SU-DHL-6 (cell line): ENCODE measurements around the gene PDE2A.

Experiments
- H2AFZ ChIP-seq: fragments of 200-600 bp; sonication (generic); 2 replicates; pipeline ENCODE4 v1.6.1; 2014; ENCODE audit warnings: low read depth, mild to moderate bottlenecking, moderate library complexity, mixed read lengths, antibody characterized with exemption, low read length; ENCODE audit not compliant: severe bottlenecking
- H3F3A ChIP-seq: fragments of 200-600 bp; shearing (Covaris generic); 2 replicates; pipeline ENCODE4 v1.6.0; 2016; ENCODE audit warnings: antibody characterized with exemption, mild to moderate bottlenecking; ENCODE audit not compliant: insufficient read depth
- H3K27ac ChIP-seq: fragments of 200-600 bp; sonication (generic); 2 replicates; pipeline ENCODE4 v1.5.1; 2016; ENCODE audit warnings: low read depth, mild to moderate bottlenecking, low read length, moderate library complexity, mixed read lengths
- H3K27me3 ChIP-seq: fragments of 200-600 bp; sonication (generic), shearing (Covaris generic); 2 replicates; pipeline ENCODE4 v1.6.0; 2014; ENCODE audit warnings: mild to moderate bottlenecking, low read length
- H3K36me3 ChIP-seq: fragments of 200-600 bp; sonication (generic); 2 replicates; pipeline ENCODE4 v1.6.1; 2014; ENCODE audit warnings: mild to moderate bottlenecking, low read length, mixed read lengths
- H3K4me2 ChIP-seq: fragments of 300-600, 200-600 bp; shearing (Covaris generic), sonication (generic); 2 replicates; pipeline ENCODE4 v1.6.0; 2014; ENCODE audit warnings: low read length, low read depth, mild to moderate bottlenecking; ENCODE audit not compliant: poor library complexity, severe bottlenecking
- H3K4me3 ChIP-seq: fragments of 200-600 bp; sonication (generic); 2 replicates; pipeline ENCODE4 v1.5.1; 2014; ENCODE audit warnings: antibody characterized with exemption, low read length, mild to moderate bottlenecking, mixed read lengths; ENCODE audit not compliant: insufficient read depth, poor library complexity, severe bottlenecking
- H3K79me2 ChIP-seq: fragments of 200-600 bp; sonication (generic); 2 replicates; pipeline ENCODE4 v1.6.1; 2014; ENCODE audit warnings: mild to moderate bottlenecking, low read length, moderate library complexity; ENCODE audit not compliant: insufficient read depth
- H3K9ac ChIP-seq: fragments of 200-600 bp; sonication (generic); 2 replicates; pipeline ENCODE4 v1.7.0; 2014; ENCODE audit warnings: mild to moderate bottlenecking, low read length
- H3K9me2 ChIP-seq: fragments of 200-600 bp; sonication (generic); replicated peaks from 2 replicates; pipeline ENCODE4 v1.6.1; 2014; ENCODE audit warnings: low read length; ENCODE audit not compliant: insufficient read depth
- H3K9me3 ChIP-seq: fragments of 200-600 bp; sonication (generic); 2 replicates; pipeline ENCODE4 v1.6.1; 2014; ENCODE audit warnings: low read length, mixed read lengths; ENCODE audit not compliant: insufficient read depth
- H4K20me1 ChIP-seq: fragments of 200-600 bp; sonication (generic); 2 replicates; pipeline ENCODE4 v1.6.1; 2014; ENCODE audit warnings: low read depth, mild to moderate bottlenecking, antibody characterized with exemption, low read length, moderate library complexity, mixed read lengths
- CTCF ChIP-seq: fragments of 200-600 bp; sonication (generic); IDR thresholded peaks from one replicate; pipeline ENCODE4 v1.5.1; 2017; ENCODE audit warnings: antibody characterized with exemption, mild to moderate bottlenecking, low read length, moderate library complexity; ENCODE audit not compliant: insufficient read depth, poor library complexity, severe bottlenecking
- EZH2phosphoT487 ChIP-seq: fragments of 200-600 bp; sonication (generic), shearing (Covaris generic); conservative IDR thresholded peaks from 2 replicates; pipeline ENCODE4 v1.6.1; 2018; ENCODE audit warnings: mild to moderate bottlenecking, antibody characterized with exemption, low read length, moderate library complexity, mixed read lengths

The PDE2A gene

GRCh38 chr11:72721689-72722049 lies 47.4 kb upstream of the PDE2A start:
- Histone ChIP-seq H3K79me2 (peaks cover 49% of the 10 kb centered on the region), H3K36me3 (no peaks in the 10 kb centered on the region), H3K4me3 (peak overlapping the region; percentile 67), H3F3A (no peaks in the 10 kb centered on the region), H4K20me1 (no peaks in the 10 kb centered on the region), H3K9me2 (no peaks in the 10 kb centered on the region), H3K9me3 (no peaks in the 10 kb centered on the region), H3K27me3 (no peaks in the 10 kb centered on the region), H2AFZ (no peak overlapping the region), H3K27ac (peak overlapping the region; percentile 69), H3K4me2 (peak overlapping the region; percentile 80), H3K9ac (peak overlapping the region; percentile 78)
- no peak for TF ChIP-seq EZH2phosphoT487

- Histone ChIP-seq H2AFZ (no peak overlapping the region), H3K4me2 (peak overlapping the region; percentile 80), H3K9ac (peak overlapping the region; percentile 78), H4K20me1 (no peaks in the 10 kb centered on the region), H3F3A (no peaks in the 10 kb centered on the region), H3K27ac (peak overlapping the region; percentile 69), H3K36me3 (no peaks in the 10 kb centered on the region), H3K9me3 (no peaks in the 10 kb centered on the region), H3K27me3 (no peaks in the 10 kb centered on the region), H3K9me2 (no peaks in the 10 kb centered on the region), H3K79me2 (peaks cover 49% of the 10 kb centered on the region), H3K4me3 (peak overlapping the region; percentile 67)
- TF ChIP-seq CTCF (no peak), EZH2phosphoT487 (no peak)
Observed at GRCh38 chr11:72721276-72721675, 47.1 kb upstream of the PDE2A start.

- H3F3A ChIP-seq, result no peaks in the 10 kb centered on the region
- H4K20me1 ChIP-seq, result no peaks in the 10 kb centered on the region
- H3K9me3 ChIP-seq, result no peaks in the 10 kb centered on the region
- 0 out of 2 replicates have a peak overlapping the region, but pooled peaks have one; percentile 69 for H3K27ac ChIP-seq
- H3K27me3 ChIP-seq, result no peaks in the 10 kb centered on the region
- no peak overlapping the region for H2AFZ ChIP-seq
- peak overlapping the region; percentile 78 for H3K9ac ChIP-seq
- peak overlapping the region; percentile 67 for H3K4me3 ChIP-seq
- no peaks in the 10 kb centered on the region for H3K9me2 ChIP-seq
- no peak for TF ChIP-seq CTCF
- TF ChIP-seq EZH2phosphoT487, result no peak
- H3K4me2 ChIP-seq, result peak overlapping the region; percentile 80
- no peaks in the 10 kb centered on the region for H3K36me3 ChIP-seq
- peaks cover 49% of the 10 kb centered on the region for H3K79me2 ChIP-seq
Observed at GRCh38 chr11:72720784-72721183, 46.6 kb upstream of the PDE2A start.

DNA sequence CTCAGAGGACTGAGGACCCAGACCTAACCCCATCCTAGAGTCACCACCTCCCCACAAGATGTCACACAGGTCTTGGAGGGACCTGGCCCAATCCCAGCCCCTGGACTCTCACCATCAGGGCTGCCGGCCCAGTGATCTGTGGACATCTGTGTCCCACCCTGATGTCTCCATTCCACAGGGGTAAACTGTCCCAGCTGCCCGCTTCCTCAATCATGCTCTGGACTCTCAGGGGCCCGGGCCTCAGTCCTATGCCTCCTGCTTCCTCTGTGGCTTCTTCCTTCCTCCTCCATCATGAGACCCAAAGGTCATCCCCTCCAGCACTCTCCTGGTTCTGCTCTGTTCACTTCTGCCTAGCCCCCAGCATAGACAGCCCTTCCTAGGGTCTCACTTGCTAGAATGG lies 45.8 kb upstream of the PDE2A start:
- no peaks in the 10 kb centered on the region for H3K9me3 ChIP-seq
- H3K27me3 ChIP-seq, result no peaks in the 10 kb centered on the region
- no peaks in the 10 kb centered on the region for H3F3A ChIP-seq
- no peak for TF ChIP-seq CTCF
- no peak for TF ChIP-seq EZH2phosphoT487
- no peaks in the 10 kb centered on the region for H3K9me2 ChIP-seq
- no peaks in the 10 kb centered on the region for H3K36me3 ChIP-seq
- H4K20me1 ChIP-seq, result no peaks in the 10 kb centered on the region
- no peak overlapping the region for H2AFZ ChIP-seq
- peak overlapping the region; percentile 78; the same call in 1 of the 2 replicates for H3K9ac ChIP-seq
- H3K79me2 ChIP-seq, result peaks cover 51% of the 10 kb centered on the region
- peak overlapping the region; percentile 80 for H3K4me2 ChIP-seq
- no peak overlapping the region for H3K27ac ChIP-seq
- H3K4me3 ChIP-seq, result no peak overlapping the region
